NOMO-1 (cell line): ENCODE results near the gene TANGO2.
"Not testable (repeated sequence)": the region's sequence is repeated elsewhere in the genome, so short reads cannot be mapped to it uniquely, and the experiment has no call there.

Experiments used
- DNase-seq, 2 experiments: peaks; one replicate each; lab custom pipeline; 2025; ENCODE audit not compliant: unreplicated experiment in 2 of 2; lab: John Stamatoyannopoulos, UW

The TANGO2 gene

DNA sequence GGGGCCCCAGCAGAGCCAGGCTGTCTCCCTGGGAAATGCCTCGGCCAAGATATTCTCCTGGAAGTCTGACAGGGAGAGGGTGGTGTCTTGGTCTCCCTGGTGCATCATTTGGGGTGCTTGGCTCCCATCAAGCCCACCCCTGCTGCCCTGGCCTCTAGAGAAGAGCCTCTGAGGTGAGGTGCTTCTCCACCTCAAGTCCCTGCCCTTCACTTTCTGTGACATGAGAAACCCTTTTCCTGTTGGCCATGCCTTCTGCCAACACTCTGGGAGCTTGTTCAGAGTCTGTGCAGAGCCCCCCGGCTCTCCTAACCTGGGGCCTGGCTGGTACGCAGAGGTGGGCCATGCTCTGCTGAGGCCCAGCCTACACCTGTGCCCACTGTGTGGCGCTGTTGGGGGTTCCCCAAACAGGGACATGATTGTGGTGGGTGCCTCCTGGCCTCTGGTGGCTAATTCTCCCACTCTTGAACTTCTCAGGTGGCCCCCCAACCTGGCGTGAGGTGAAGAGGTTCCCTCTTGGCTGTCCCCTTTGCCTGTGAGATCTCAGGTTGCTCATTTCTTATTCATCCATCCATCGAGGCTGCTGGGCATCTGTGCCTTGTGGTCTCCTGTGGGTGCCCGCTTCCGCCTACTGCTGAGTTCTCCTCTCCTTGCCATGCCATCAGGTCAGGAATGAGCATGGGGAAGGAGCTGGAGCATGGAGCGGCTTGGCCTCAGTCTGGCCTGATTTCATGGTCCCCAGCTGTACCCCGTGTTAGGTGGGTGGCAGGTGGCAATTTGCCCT is 40.0 kb downstream of the TANGO2 start:
- no peak for DNase-seq

DNA sequence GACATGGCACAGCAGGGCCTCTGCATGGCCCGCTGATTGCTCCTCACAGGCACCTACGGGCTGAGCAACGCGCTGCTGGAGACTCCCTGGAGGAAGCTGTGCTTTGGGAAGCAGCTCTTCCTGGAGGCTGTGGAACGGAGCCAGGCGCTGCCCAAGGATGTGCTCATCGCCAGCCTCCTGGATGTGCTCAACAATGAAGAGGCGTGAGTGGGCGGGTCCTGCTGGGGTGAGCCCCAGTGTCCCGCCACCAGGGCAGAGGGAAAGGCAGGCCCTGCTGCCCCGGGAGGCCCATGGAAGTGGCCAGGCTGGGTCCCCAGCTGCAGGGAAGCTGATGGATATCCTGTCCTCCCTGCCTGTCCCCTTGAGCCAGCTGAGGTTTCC is 40.6 kb downstream of the TANGO2 start:
- no peak for DNase-seq

DNA sequence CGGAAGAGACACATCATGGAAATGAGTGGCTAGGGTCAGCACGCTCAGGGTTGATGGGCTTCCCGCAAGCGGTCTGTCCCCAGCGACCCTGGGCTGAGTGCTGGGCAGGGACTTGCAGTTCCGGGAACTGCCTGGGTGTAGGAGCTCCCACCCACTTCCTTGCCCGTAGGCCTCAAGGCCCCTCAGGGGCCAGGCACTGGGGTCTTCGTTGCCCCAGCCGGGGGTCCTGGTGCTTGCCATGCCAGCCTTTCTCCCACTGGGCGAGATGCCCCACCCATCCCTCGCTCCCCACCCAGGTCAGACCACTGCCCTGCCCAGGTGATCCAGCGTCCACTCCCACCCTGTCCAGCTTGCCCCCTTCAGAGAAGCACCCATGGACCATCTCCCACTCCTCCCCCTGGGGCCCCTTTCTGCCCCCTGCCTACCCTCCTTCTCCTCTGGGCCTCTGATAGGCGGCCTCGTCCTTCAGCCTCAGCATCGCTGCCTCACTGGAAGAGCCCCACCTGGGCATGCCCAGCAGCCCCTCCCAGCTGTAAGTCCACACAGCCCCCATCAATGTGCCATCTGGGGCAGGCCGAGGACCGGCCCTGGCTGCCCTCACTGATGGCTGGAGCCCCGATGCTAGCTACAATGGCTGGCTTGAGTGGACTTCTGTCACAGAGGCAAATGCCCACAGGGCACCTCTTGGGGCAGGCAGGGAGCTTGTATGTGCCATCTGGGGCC is 41.3 kb downstream of the TANGO2 start:
- DNase-seq, result no peak

DNA sequence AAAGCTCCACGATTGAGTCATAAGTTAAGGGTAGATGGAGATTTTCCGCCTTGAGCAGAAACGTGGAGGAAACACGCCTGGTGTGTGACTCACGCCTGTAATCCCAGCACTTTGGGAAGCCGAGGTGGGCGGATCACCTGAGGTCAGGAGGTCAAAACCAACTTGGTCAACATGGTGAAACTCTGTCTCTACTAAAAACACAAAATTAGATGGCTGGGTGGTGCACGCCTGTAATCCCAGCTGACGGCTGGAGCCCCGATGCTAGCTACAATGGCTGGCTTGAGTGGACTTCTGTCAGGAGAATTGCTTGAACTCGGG is 41.8 kb downstream of the TANGO2 start:
- DNase-seq, result no peak

DNA sequence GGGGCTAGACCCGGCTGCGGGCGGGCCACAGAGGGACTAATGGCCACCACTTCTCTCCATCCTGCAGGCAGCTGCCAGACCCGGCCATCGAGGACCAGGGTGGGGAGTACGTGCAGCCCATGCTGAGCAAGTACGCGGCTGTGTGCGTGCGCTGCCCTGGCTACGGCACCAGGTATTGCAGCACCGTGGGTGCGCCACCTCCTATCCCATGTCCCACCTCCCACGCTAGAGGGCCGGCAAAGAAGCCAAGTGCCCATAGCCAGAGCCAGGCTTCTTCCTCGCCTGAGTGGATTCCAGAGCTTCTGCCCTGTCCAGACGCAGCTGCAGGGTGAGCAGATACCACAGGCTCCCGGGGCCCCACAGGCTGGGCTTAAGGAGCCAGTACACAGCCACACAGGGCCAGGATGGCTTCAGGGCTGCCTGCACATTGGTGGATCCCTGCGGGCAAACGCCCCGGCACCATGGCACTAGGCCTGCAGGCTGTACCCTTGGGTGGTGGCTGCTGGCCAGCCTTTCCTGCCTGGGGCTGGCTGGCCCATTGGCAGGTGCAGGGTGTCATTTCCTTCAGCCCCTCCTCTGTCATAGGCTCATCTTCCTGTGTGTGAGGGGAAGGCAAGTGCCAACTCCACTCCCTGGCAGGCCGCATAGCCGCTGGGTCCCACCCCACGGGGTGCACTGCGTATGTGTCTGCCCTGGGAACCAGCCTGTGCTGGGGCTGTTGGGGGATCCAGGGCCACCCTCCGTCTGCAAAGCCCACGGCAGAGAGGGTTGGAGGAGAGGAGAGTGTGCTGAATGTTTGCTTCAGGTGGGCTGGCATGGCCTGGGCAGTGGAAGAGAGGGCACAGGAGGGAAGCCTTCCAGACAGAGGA is 42.6 kb downstream of the TANGO2 start:
- DNase-seq, result no peak

DNA sequence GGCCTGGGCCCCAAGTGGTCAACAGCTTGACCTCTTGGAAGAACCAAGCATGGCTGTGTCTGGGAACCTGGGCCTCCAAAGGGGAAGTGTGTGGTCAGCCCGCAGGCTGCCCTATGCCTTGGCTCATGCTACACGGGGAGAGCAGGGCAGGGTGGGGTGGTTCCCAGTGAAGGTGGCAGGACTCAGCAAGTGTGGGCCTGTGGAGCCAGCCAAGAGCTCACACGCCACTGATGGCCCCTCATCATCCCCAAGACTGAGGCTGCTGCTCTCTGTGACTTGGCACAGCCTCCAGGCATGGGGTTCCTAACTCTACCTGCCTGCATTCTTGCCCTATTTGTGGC is 43.2 kb downstream of the TANGO2 start:
- DNase-seq, result no peak

DNA sequence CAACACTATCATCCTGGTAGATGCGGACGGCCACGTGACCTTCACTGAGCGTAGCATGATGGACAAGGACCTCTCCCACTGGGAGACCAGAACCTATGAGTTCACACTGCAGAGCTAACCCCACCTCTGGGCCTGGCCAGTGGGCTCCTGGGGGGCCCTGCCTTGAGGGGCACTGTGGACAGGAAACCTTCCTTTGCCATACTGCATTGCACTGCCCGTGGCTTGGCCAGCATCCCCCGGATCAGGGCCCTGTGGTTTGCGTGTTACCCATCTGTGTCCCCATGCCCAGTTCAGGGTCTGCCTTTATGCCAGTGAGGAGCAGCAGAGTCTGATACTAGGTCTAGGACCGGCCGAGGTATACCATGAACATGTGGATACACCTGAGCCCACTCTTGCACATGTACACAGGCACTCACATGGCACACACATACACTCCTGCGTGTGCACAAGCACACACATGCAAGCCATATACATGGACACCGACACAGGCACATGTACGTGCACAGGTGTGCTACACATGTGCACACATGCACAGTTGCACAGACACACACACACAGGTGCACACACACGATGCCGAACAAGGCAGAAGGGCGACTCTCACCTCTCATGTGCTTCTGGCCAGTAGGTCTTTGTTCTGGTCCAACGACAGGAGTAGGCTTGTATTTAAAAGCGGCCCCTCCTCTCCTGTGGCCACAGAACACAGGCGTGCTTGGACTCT is 43.8 kb downstream of the TANGO2 start:
- DNase-seq, result no peak

DNA sequence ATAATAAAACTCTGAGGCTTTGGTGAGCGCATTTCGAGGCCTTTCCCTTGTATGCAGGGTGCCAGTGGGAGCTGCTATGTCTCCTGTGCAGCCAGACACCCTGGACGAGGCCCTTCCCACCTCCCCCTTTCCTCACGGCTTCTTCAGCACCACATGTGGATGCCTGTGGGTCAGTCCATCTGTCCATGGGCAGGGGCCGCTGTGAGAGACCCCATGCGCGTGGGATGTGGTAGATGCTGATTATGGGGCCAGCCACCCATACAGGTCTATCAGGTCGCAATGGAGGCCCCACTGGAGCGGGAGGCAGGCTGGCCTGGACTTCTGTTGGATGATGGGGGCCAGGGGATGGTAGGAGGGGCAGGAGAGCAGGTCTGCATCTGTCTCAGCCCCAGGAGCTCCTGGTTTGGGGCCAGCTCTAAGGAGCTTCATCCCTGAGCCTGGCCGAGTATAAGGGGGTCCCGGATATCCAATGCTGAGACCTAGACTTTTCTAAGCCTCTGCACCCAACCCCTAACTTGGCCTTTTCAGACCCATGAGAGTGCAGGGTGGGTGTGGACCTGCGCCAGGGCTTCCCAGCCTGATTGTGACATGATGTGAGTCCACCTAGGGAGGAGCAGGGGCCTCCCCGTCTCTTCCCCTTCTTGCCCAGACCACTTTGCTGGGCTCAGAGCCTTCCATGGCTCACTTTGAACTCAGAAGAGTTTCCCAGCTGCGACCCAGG is 45.1 kb downstream of the TANGO2 start:
- no peak for DNase-seq

DNA sequence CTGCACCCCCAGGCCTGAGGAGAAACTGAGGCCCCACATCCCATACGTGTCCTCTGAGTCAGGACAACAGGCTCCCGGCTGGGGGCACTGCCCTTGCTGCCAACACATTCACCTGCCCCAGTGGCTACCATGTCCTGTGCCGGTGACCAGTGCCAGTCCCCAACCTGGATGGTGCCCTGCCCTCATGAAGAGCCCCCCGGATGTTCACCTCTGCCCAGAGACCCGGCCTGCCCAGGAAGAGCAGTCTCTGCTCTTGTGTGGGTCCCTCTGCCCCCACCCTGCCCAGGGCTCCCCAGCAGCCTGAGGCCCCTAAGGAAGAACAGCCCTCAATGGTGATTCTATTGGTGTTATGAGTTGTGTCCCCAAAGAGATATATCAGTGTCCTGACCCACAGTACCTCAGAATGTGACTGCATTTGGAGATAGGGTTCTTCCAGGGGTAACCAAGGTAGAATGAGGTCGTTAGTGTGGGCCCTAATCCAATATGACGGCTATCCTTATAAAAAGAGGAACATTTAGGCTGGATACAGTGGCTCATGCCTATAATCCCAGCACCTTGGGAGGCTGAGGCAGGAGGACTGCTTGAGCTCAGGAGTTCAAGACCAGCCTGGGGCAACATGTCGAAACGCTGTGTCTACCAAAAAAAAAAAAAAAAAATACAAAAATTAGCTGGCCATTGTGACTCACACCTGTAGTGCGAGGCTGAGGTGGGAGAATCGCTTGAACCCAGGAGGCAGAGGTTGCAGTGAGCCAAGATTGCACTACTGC is 45.9 kb downstream of the TANGO2 start:
- no peak for DNase-seq

DNA sequence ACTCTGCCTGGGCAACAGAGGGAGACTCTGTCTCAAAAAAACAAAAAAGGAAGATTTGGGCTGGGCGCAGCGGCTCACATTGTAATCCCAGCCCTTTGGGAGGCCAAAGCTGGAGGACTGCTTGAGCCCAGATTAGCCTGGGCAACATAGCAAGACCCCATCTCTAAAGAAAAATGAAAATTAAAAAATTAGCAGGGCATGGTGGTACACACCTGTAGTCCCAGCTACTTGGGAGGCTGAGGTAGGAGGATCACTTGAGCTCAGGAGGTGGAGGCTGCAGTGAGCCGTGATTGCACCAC is 46.4 kb downstream of the TANGO2 start:
- DNase-seq, result not testable (repeated sequence)

DNA sequence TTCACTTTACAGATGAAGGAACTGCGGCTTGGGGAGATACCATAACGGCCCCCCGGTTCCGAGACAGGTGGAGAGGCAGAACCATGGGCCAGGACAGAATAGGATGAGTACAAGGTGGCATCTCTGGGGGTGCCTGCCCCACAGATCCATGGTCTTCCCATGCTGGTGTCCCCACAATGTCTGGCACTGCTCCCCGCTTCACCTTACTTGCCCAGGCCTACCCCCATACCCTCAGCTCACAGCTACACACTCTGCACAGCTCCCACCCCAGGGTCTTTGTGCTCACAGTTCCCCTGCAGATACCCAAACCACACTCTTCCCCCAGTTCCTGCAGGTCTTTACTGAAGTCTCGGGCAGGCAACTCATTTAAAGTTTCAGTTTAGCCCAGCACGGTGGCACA is 47.7 kb downstream of the TANGO2 start:
- DNase-seq, result no peak

DNA sequence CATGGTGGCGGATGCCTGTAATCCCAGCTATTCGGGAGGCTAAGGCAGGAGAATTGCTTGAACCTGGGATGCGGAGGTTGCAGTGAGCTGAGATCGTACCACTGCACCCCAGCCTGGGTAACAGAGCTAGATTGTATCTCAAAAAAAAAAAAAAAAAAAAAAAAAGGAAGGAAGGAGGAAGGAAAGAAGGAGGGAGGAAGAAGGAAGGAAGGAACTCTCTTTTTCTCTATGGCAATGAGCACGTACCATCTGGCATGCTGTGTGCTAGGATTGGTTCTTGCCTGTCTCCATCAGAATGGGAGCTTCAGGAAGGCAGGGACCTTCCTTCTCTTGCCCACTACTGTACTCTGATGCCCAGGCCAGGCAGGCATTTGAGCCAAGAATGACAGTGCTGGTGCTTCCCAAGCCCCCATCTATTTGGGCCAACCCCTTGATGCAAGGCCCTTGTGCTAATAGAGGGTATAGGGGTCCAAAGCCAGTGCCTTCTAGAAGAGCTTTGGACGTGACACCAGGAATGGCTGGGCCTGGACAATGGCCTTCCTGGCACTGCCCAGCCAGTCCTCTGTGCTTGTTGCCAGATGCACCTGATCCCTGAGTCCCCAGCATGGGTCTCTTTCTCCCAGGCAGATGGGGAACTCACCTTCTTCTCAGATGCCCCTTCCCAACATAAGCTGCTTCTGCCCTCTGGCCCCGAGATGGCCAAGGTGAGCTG is 48.6 kb downstream of the TANGO2 start:
- no peak for DNase-seq

DNA sequence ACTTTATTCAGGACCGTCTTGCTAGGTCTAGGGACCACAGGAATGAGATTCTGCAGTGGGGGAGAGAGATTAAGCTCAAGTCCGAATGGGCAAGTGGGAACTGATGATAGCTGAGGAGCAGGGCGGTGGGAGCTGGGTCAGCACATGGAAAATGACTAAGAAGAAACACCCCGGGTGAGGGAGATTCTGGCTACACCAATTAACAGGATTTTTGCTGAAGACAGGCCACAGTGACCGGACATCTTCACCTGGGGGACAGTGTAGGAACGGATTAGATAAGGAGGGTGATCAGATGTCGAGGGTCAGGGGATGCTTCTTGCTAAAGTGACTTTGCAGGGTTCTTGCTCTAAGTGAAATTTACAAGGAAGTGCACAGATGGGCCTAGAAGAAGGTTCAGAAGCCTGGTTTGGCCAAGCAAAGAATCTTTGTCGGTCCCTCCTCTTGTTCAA is 50.6 kb downstream of the TANGO2 start:
- DNase-seq, result no peak

DNA sequence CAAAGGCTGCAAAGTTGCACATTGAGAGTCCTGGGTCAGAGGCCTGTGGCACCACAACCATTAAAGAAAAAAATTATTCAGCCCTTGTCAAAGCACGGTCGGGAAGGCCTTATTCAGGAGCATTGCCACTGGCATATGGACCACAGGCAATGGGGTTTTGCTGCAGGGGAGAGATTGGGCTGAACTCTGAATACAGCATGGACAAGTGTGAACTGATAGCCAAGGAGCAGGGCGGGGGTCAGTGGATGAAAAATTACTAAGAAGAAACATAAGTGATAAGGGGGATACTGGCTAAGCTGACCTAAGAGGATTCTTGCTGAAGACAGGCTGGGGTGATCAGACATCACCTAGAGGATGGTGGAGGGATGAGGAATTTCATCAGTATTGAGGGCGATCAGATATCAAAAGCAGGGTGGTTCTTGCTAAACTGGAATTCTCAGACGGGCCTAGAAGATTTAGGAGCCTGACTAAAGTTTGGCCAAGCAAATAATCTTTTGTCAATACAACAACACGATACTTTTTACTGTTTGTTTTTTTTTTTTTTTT is 55.8 kb downstream of the TANGO2 start:
- DNase-seq, result no peak

DNA sequence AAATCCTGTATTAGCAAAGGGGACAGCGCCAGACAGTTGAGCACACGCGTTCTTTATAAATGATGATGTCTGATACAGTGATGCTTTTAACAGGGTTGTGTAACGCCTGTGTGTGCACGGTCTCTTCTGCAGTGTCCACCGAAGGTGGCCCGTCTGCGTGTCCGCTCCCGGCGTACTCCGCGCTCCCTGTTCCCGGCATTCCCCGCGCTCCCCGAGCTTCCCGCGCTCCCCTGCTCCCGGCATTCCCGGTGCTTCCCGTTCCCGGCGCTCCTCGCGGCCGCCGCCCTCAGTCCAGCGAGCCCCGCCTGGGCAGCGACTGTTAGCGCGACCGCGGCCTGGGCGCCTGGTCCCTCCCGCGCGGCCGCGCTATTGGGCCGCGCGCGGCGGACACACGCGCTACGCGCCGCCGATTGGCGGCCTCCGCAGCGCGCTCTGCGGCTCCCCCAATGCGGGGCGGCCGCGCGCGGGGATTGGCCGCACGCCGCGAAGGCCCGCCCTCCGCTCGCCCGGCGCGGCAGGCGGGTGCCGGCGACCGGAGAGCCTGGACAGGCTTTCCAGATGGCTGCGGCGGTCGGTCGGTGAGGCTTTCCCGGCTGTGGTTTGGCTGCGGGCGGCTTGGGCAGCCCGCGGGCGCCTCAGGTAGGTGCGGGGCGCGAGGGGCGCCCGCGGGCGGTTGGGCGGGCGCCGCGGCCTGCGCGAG is 59.0 kb downstream of the TANGO2 start, which contains the start of gene DGCR8:
TSS of gene DGCR8 (plus strand) at position 497 of the 700 bp plus-strand sequence. CDS start 5,723 bp downstream, outside the sequence.
- peak; percentile 72 to 87 for DNase-seq

DNA sequence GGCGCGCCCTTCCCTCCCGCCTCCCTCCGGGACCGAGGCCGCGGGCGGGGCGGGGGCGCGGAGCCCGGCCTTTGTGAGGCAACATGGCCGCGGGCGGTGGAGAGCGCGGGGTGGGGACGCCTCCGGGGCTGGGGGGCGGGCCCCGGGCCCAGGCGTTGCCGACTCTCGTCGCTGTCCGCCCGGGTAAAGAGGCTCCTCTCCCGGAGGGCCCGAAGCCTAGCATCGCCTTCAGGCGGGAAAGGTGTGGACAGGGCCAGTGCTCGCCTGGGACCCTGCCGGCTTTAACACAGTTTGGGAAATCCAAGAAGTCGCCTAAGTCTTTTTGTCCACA is 59.5 kb downstream of the TANGO2 start:
- DNase-seq, result peak; percentile 24 to 50

DNA sequence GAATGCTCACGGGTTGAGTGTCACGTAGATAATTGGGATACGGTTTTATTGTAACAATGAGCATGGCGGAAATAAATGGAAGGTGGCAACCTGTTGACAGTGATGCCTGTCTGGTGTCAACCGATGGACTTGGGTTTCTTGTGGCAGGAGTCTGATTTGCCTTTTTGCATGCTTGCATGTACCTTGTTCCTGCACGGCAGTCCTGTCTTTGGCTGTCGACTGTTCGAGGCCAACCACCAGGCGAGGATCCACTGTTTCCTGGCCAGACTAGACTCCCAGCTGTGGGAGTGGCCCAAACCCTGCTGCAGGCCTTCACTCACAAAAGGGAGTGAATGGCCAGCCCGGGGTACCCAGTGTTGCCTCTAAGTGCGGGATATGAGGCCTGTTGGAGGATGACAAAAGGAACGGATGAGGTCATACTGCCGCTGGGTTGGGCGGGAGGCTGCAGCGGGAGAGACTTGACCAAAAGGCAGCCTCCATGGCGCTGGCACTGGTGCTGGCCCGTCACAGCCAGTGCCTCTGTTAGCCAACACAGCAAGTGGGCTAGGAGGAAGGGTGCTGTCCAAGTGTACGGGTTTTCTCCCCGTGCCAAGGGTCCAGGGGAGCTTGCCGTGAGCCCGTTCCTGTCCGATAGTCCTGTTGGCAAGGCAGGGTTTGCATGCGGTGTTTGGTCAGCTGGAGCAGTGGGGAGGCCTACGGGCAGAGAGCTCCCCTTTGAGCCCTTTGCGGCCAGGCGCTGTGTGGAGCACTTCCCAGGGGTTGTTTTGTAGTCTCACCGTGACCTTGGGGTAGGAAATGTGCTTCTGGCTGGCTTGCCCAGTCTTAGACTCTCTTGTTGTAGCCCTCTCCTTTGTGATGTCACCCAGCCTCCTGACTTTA is 60.1 kb downstream of the TANGO2 start:
- DNase-seq, result peak in 1 of 2 experiments; percentile 27
